AG08396 (cell line): ENCODE data around the gene COL7A1.

Experiments
- DNase-seq: peaks from one replicate; pipeline ENCODE4 v3.0.0; 2012; ENCODE audit warnings: low spot score, mixed read lengths

Gene COL7A1

GRCh38 chr3:48619541-48620524 lies 24.7 kb upstream of the COL7A1 start:
- DNase-seq, result no peak

GRCh38 chr3:48617559-48617958 lies 22.4 kb upstream of the COL7A1 start:
- DNase-seq, result no peak

GRCh38 chr3:48614044-48614443 lies 18.9 kb upstream of the COL7A1 start:
- peak; percentile 66 for DNase-seq

GRCh38 chr3:48612309-48612708 lies 17.2 kb upstream of the COL7A1 start:
- DNase-seq, result no peak

GRCh38 chr3:48609088-48610005 lies 14.2 kb upstream of the COL7A1 start, which contains the start of gene UQCRC1:
Gene UQCRC1 (minus strand): TSS chr3:48609646. CDS start chr3:48609620, 26 bp downstream.
- DNase-seq, result peak; percentile 98

GRCh38 chr3:48607519-48607918 lies 12.4 kb upstream of the COL7A1 start:
- no peak for DNase-seq

- DNase-seq, result no peak
These were observed 6.5 kb upstream of the COL7A1 start for GRCh38 chr3:48601622-48601994.

- no peak for DNase-seq
These were observed 5.8 kb upstream of the COL7A1 start for GRCh38 chr3:48600711-48601621.

GRCh38 chr3:48599509-48600285 lies 4.6 kb upstream of the COL7A1 start:
- DNase-seq, result no peak

GRCh38 chr3:48599077-48599501 lies 4.0 kb upstream of the COL7A1 start:
- no peak for DNase-seq

GRCh38 chr3:48598323-48599076 lies 3.4 kb upstream of the COL7A1 start:
- DNase-seq, result peak; percentile 90

GRCh38 chr3:48597408-48597800 lies 2.3 kb upstream of the COL7A1 start:
- no peak for DNase-seq

- no peak for DNase-seq
These were observed 1.7 kb upstream of the COL7A1 start for GRCh38 chr3:48596676-48597407.

- DNase-seq, result no peak
These were observed 1.0 kb upstream of the COL7A1 start for GRCh38 chr3:48596157-48596556.

- DNase-seq, result peak; percentile 91
These were observed 495 bp upstream of the COL7A1 start for GRCh38 chr3:48595526-48596121.

- peak; percentile 28 for DNase-seq
These were observed 596 bp downstream of the COL7A1 start for GRCh38 chr3:48594417-48595049.

GRCh38 chr3:48593337-48593736 lies 1.8 kb downstream of the COL7A1 start:
- no peak for DNase-seq

- peak; percentile 36 for DNase-seq
These were observed 2.5 kb downstream of the COL7A1 start for GRCh38 chr3:48592519-48593087.
